K562 treated with DMSO at 1 percent for 24 hours (cell line): ENCODE measurements around the gene ADAMTS14. TPM values are rescaled to one million over a fixed set of nuclear protein-coding genes. Genes with fewer than 3 reads are reported as not detected.

Source experiments
- total RNA-seq: library from RNA; unstranded; fragments of 300-600 nt; gene quantifications from 2 replicates; pipeline ENCODE4 v1.2.3, GENCODE V29; 2022; ENCODE audit warnings: low read depth; ENCODE audit not compliant: insufficient read depth

The ADAMTS14 gene, protein sequence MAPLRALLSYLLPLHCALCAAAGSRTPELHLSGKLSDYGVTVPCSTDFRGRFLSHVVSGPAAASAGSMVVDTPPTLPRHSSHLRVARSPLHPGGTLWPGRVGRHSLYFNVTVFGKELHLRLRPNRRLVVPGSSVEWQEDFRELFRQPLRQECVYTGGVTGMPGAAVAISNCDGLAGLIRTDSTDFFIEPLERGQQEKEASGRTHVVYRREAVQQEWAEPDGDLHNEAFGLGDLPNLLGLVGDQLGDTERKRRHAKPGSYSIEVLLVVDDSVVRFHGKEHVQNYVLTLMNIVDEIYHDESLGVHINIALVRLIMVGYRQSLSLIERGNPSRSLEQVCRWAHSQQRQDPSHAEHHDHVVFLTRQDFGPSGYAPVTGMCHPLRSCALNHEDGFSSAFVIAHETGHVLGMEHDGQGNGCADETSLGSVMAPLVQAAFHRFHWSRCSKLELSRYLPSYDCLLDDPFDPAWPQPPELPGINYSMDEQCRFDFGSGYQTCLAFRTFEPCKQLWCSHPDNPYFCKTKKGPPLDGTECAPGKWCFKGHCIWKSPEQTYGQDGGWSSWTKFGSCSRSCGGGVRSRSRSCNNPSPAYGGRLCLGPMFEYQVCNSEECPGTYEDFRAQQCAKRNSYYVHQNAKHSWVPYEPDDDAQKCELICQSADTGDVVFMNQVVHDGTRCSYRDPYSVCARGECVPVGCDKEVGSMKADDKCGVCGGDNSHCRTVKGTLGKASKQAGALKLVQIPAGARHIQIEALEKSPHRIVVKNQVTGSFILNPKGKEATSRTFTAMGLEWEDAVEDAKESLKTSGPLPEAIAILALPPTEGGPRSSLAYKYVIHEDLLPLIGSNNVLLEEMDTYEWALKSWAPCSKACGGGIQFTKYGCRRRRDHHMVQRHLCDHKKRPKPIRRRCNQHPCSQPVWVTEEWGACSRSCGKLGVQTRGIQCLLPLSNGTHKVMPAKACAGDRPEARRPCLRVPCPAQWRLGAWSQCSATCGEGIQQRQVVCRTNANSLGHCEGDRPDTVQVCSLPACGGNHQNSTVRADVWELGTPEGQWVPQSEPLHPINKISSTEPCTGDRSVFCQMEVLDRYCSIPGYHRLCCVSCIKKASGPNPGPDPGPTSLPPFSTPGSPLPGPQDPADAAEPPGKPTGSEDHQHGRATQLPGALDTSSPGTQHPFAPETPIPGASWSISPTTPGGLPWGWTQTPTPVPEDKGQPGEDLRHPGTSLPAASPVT
- total RNA-seq: 37.5 and 50.6 TPM in 2 replicates

GRCh38 chr10:70672165-70673042 lies at the start of gene ADAMTS14:
TSS of gene ADAMTS14 (plus strand) at chr10:70672506. CDS start at chr10:70672803, 297 bp downstream.

GRCh38 chr10:70785190-70785589 lies 112.9 kb downstream of the ADAMTS14 start, which contains the start of gene TBATA:
TSS of gene TBATA (minus strand) at chr10:70785377. CDS start at chr10:70783379, 1,998 bp downstream.

Other genes starting within 250 kb of the ADAMTS14 start
- gene NODAL, start 230.8 kb upstream of the ADAMTS14 start, total RNA-seq: not detected in 2 replicates
- 0.08 and 0.13 TPM in 2 replicates for gene PALD1, start 193.7 kb upstream of the ADAMTS14 start, total RNA-seq
- 6.8 and 8.3 TPM in 2 replicates for gene PRF1, start 69.8 kb upstream of the ADAMTS14 start, total RNA-seq
- gene TBATA, start 112.9 kb downstream of the ADAMTS14 start, total RNA-seq: not detected in 2 replicates
- 11.1 and 14.7 TPM in 2 replicates for gene SGPL1, start 143.4 kb downstream of the ADAMTS14 start, total RNA-seq
- gene PCBD1, start 216.1 kb downstream of the ADAMTS14 start, total RNA-seq: 83.4 and 89.5 TPM in 2 replicates